ENCODE data around the gene PTPN13.

Gene PTPN13

DNA sequence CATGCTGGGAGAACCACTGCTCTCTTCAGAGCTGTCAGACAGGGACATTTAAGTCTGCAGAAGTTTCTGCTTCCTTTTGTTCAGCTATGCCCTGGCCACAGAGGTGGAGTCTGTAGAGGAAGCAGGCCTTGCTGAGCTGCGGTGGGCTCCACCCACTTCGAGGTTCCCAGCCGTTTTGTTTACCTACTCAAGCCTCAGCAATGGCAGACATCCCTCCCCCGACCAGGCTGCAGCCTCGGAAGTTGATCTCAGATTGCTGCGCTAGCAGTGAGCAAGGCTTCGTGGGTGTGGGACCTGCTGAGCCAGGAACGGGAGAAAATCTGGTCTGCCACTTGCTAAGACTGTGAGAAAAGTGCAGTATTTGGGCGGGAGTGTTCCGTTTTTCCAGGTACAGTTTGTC is 136.2 kb downstream of the PTPN13 start:
- peak in 1 of 5 donors; percentile 17 for DNase-seq

DNA sequence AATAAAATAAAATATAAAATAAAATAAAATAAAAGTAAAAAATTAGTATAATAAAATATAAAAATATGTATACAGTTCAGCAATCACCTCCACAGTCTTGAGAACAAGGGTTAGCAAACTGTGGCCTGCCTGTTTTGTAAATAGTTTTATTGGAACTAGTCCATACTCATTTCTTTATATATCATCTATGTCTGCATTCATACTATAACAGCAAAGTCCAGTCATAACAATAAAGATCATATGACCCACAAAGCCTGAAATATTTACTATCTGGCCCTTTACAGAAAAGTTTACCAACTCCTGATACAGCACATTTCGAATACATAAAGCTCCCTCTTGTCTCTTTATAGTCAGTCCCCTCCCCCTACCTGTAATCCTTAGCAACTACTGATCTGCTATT is 143.1 kb downstream of the PTPN13 start:
- DNase-seq = no peak

DNA sequence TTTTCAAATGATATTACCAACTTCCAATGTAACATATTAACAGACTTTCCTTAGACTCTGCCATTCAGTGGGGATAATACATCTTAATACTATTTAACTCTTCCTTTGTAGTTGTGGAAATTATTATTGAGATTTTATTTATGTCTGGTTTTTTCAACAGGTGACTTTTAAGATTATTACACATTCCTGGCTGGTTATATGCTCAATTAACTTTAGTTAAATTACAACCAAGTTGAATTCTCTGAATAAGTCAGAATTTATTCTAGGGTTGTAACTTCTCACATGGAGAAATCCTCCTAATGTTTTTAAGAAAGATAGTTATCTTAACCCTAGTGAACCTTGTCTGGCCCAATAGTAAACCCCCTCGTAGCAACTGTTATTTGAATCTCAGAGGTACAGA is 147.7 kb downstream of the PTPN13 start:
- no peak for DNase-seq

DNA sequence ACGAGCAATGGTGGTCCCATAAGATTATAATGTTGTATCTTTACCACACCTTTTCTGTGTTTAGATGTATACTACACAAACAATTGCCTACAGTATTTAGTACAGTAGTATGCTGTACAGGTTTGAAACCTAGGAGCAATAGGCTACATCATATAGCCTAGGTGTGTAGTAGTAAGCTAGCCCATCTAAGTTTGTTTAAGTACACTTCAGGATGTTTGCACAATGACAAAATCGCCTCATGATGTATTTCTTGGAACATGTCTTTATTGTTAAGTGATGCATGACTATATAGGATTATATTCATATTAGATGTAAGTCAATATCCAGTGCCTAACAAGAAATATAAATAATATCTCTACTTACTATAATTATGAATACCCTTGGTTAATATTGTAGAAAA is 150.5 kb downstream of the PTPN13 start:
- no peak for DNase-seq

DNA sequence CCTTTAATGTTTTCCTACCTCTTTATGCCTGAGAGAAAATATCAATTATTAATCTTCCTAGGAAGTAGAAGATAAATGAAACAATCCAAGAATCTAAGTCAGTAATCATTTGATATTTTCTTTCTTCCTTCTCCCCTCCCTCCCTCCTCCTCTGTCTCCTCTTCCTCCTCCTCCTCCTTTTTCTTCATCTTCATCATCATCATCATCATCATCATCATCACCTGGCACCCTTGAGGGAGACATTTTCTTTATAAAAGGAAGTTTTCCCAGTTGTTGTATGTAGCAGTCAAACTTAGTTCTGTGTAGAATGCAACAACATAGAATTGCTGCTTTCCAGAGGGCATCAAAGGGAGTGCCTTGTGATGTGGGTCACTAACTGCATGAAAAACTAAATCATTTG is 155.0 kb downstream of the PTPN13 start:
- DNase-seq = no peak

DNA sequence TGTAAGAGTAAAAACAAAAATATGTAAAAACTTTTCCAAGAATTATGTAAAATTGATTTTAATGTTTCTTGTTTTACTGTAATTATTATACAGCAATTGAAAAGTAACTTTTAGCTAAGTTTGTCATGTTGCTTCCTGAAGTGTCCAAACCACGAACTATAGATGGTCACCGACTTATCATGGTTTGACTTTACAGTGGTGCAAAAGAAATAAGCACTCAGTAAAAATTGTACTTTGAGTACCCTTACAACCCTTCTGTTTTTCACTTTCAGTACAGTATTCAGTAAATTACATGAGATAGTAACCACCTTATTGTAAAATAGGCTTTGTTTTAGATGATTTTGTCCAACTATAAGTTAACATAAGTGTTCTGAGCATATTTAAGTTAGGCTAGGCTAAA is 161.3 kb downstream of the PTPN13 start:
- no peak for DNase-seq

DNA sequence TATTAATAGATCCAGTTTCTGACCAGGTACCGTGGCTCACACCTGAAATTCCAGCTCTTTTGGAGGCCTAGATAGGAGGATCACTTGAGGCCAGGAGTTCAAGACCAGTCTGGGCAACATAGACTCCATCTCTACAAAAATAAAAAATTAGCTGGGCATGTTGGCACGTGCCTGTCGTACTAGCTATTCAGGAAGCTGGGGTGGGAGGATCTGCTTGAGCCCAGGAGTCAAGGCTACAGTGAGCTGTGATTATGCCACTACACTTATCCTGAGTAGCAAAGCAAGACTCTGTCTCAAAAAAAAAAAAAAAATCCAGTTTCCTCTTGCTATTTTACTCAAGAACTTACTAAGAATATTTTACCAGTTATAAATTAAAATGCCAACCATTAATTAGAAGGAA is 163.4 kb downstream of the PTPN13 start:
- DNase-seq = no peak

DNA sequence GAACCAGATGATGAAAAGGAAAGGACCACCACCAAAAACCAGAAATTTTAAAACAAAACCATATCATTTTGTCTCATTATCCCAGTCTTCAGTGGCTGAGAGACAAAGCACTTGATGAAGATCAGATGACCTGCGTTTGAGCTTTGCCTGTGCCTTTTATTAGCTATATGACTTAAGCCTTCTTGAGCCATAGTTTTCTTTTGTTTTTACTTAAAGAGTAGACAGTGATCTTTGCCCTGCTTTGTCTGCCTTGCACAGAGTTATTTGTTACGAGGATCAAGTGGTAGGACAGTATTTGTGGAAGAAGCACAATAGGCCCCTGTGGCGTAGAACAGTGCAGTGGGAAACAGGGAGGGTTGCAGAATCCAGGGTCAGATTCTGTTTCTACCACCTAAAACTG is 165.2 kb downstream of the PTPN13 start:
- DNase-seq = no peak

DNA sequence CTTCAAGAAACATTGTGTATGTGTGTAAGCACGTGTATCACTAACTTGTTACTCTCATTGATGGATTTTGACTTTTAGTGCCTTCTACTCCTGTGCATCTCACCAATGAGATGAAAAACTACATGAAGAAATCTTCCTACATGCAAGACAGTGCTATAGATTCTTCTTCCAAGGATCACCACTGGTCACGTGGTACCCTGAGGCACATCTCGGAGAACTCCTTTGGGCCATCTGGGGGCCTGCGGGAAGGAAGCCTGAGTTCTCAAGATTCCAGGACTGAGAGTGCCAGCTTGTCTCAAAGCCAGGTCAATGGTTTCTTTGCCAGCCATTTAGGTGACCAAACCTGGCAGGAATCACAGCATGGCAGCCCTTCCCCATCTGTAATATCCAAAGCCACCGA is 168.5 kb downstream of the PTPN13 start:
- no peak for DNase-seq

DNA sequence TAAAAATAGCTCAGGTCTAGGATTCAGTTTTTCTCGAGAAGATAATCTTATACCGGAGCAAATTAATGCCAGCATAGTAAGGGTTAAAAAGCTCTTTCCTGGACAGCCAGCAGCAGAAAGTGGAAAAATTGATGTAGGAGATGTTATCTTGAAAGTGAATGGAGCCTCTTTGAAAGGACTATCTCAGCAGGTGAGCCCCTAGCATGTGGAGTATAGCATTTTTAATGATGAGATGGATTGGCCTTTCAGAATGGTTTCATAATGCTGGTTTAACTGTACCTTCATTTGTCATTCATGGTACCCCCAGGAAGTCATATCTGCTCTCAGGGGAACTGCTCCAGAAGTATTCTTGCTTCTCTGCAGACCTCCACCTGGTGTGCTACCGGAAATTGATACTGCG is 175.7 kb downstream of the PTPN13 start:
- DNase-seq = no peak

DNA sequence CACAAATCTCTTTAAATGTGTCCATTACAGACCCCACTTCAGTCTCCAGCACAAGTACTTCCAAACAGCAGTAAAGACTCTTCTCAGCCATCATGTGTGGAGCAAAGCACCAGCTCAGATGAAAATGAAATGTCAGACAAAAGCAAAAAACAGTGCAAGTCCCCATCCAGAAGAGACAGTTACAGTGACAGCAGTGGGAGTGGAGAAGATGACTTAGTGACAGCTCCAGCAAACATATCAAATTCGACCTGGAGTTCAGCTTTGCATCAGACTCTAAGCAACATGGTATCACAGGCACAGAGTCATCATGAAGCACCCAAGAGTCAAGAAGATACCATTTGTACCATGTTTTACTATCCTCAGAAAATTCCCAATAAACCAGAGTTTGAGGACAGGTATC is 177.0 kb downstream of the PTPN13 start:
- no peak for DNase-seq

DNA sequence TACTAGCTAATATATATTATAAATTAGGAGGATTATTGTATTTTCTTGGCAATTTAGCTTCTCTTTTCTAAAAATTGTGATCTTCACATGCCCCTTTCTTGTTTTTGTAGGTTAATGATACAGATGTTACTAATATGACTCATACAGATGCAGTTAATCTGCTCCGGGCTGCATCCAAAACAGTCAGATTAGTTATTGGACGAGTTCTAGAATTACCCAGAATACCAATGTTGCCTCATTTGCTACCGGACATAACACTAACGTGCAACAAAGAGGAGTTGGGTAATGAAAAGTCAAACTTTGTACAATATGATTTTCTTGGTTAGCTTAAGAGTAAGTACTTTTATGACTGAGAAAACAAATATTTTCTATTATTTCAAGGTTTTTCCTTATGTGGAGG is 180.9 kb downstream of the PTPN13 start:
- no peak for DNase-seq

DNA sequence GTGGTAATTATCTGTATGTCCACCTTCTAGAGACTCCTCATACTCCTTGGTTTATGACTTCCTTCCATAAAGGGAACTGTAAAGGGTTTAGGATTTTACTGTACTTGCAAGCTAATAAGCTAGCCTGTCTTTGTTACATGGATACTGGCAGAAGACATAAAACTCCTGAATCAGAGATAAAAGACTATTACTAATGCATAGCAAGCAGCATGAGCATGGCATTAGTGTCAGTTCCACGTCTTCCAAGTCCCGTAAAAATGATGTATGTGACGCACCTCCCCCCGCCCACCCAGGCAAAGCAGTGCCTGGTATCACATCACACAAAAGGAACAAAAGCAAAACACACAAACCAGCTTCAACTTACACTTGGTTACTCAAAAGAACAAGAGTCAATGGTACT is 184.1 kb downstream of the PTPN13 start:
- DNase-seq = no peak

DNA sequence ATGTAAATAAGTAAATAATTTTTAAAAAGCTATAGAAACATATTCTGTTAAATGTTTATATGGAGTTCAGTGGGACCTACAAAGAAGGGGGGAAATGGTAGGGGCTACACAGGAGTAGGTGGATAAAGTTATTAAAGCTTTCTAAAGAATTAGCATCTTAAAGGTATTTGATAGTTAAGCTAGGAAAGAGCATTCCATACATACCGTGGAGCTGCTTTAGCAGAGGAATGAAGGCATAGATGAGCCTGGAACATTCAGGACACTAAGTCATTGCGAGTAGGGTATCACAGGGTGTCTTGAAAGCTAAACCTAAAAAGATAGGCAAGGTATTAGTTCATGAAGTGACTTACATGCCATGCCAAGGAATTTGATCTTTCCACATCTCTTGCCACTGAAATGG is 194.7 kb downstream of the PTPN13 start:
- DNase-seq = no peak

DNA sequence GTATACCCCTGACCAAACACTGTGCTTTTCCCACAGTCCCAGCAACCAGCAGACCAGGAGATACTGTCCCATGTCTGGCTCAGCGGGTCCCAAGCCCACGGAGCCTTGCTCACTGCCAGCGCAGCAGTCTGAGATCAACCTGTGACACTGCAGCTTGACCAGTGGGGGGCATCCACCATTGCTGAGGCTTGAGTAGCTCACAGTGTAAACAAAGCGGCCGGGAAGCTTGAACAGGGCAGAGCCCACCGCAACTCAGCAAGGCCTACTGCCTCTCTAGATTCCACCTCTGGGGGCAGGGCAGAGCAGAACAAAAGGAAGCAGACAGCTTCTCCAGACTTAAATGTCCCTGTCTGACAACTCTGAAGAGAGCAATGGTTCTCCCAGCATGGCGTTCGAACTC is 197.0 kb downstream of the PTPN13 start:
- DNase-seq = no peak

DNA sequence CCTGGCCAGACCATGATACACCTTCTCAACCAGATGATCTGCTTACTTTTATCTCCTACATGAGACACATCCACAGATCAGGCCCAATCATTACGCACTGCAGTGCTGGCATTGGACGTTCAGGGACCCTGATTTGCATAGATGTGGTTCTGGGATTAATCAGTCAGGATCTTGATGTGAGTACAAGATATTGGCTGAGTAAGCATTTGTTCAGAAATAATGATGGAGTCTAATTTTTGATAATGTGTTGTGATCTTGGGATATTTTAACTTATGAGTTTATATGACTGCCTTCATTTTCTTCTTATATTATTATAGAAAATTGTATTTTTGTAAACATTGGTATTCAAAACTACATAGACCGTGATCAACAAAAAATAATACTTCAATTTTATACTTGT is 215.7 kb downstream of the PTPN13 start:
- DNase-seq = no peak

DNA sequence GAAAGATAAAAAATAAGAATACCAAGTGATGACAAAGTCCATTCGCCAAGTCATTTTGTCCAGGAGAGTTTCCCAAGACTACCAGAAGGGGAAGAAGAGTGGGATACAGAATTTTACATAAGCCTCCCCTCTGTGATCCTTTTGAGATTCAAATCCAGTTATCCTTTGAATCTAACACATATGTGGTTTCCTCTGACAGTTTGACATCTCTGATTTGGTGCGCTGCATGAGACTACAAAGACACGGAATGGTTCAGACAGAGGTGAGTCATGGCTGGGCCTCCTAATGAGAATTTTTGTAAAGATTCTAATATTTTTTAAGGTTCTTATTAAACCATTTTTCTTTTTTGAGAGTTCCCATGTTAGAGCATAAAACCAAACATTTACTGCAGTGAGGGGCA is 216.7 kb downstream of the PTPN13 start:
- no peak for DNase-seq

DNA sequence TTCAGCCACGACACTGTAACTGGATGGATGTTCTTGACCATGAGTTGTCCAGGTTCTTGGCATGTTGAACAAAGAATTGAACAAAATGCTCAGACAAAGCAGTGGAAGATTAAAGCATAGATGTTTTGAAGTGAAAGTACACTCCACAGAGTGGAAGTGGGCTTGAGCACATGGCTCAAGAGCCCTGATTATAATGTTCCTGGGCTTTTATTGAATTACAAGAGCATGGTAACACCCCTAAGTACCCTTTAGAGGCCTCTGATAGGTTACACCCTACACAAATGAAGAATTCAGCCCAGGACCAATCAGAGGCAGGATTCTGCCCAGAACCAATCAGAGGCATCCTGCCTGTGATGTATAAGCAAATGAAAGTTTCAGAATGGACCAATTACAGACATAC is 221.5 kb downstream of the PTPN13 start:
- DNase-seq = no peak

DNA sequence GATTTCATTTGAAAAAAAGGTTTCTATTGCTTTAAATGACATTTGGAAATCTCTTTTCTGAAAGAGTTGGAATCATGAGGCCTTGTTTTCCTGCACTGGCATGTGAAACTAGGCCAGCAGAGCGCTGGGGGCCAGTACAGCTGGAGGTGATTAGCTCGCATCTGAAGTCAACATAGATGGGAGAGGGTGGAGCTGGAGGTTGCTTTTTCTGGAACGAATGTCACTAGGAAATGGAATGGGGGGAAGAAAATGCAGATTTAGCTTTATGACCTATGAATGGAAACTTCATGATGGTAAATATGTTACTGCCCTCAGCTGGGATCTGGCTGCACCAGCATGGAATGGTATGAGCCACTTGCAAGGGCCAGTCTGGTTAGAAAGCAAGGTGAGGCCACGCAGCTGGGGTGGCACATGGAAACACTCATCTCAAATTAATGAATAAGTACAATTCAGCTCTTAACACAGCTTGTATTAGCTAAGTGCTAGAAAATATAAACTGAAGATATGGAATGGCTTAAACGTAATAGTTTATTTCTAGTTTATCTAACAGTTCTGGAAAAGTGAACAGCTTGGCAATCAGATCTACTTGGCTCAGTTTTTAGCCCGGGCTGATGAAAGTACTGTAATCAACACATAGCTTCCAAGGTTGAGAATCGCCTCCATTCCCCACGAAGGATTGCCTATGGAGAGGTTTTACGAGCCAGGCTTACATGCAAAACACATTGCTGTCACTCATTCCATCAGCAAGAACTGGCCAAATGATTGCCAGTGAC is 222.6 kb downstream of the PTPN13 start:
- no peak for DNase-seq

DNA sequence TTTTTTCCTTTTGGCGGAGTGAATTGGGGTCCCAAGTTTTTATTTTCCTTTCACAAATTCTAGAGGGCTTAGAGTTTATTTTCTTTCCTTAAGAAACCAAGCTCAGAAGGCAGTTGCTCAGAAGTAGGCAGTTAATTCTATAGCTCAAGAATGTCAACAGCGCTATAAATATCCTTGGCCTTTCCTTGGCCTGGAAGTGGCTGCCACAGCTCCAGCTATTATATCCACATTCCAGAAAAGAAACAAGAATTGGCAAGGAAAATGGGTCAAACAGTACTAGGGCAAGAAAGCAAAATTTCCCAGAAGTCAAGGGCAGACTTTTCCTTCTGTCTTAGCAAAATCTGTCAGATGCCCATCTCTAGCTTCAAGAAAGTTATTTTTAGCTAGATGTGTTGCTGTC is 224.1 kb downstream of the PTPN13 start:
- DNase-seq = no peak

DNA sequence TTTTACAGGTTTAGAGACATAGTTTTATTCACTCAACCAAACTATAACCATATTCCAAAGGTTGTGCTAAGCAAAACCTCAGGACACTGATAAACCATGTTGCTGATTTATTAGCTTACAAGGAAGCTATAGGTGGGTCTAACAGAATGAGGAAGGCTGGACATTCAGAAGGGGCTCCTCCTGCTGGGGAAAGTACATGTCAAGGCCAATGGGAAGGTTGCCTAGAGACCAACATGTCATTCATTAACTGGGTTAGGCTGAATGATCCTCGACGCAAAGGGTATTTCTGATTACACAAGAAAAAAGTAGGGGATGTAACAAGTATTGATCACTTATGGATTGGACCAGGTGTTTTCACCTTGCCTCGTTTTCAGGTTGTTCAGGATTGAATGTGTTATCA is 224.7 kb downstream of the PTPN13 start:
- no peak for DNase-seq

DNA sequence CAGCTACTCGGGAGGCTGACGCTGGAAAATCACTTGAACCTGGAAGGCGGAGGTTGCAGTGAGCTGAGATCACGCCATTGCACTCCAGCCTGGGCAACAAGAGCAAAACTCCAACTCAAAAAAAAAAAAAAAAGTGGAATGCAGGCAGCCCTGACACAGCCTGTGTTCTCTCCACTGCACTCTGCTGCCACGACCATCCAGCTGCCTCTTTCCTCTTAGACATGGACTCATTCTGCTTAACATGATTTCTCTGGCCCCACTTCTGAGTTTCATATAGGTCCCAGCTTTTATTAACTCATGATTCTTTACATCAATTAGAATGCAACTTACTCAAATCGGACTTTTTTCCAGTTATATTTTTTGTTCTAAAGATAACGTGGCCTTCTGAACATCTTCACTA is 225.4 kb downstream of the PTPN13 start:
- DNase-seq = no peak

DNA sequence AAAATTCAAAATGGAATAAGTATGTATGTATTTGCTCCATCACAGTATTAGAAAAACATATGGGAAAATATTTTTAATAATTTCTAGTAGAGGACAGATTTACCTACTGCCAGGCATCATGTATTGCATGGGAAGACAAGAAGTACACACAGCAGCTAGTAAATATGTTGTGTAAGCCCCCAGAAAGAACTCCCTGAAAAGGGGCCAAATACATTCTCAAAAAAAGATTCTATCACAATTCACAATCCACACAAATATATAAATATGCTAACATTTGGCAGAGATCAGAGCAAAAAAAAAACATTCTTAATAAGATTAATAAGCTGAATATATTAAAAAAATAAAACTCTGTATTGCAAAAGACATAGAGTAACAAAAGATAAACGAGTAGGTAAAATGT is 227.0 kb downstream of the PTPN13 start:
- no peak for DNase-seq

DNA sequence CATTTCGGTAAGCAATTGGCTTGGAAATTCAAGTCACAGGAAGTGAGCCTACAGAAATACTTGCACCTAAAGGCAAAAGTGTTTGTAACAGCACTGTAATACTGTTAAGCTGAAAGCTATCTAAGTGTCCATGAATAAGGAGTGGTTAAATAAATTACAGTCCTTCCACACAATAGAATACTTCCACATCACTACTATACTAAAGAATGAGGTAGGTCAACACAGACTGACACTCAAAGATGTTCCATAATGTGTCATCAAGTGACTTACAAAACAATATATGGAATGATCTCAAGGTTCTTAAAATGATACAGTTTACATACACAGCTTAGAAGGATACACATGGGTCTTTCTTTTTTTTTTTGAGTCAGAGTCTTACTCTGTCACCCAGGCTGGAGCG is 228.0 kb downstream of the PTPN13 start:
- DNase-seq = no peak

DNA sequence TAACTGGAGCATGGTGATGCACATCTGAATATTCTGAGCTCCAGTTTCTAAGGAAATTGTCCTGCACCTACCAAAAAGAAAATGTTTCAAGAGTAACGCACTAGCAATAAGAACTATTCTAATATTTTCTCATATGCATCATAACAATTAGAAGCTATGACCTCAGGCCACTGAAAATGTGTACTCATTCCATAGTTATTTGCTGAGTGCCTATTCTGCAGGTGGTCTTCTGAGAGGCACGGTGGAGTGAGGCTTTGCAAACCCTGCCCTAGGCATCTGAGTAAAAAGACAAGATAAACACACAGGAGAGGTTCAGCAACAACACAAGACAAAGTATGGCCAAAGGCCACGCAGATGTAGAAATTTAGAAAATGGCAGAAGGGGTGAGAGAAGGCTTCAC is 231.4 kb downstream of the PTPN13 start:
- no peak for DNase-seq

All from T-helper 1 cell (primary cell).